AML-193 (cell line): ENCODE results near the gene RBMS1.
"Not testable (repeated sequence)": the region's sequence is repeated elsewhere in the genome, so short reads cannot be mapped to it uniquely, and the experiment has no call there.

Experiments
- DNase-seq, 2 experiments: peaks; one replicate each; lab custom pipeline; 2025; lab: John Stamatoyannopoulos, UW

Gene RBMS1

GRCh38 chr2:160433466-160434140 lies 60.0 kb downstream of the RBMS1 start:
- no peak for DNase-seq

- no peak for DNase-seq
Observed at GRCh38 chr2:160432633-160433032, 61.0 kb downstream of the RBMS1 start.

- DNase-seq, result no peak
Observed at GRCh38 chr2:160431441-160431840, 62.2 kb downstream of the RBMS1 start.

GRCh38 chr2:160430001-160430344 lies 63.6 kb downstream of the RBMS1 start:
- DNase-seq, result no peak

GRCh38 chr2:160429248-160430000 lies 64.2 kb downstream of the RBMS1 start:
- peak; percentile 63 to 79 for DNase-seq

GRCh38 chr2:160428405-160428763 lies 65.2 kb downstream of the RBMS1 start:
- DNase-seq, result no peak

GRCh38 chr2:160427629-160428404 lies 65.8 kb downstream of the RBMS1 start:
- DNase-seq, result peak; percentile 28 to 52

- DNase-seq, result no peak
Observed at GRCh38 chr2:160426604-160427003, 67.0 kb downstream of the RBMS1 start.

GRCh38 chr2:160425434-160426151 lies 68.0 kb downstream of the RBMS1 start:
- DNase-seq, result no peak

- DNase-seq, result no peak
Observed at GRCh38 chr2:160423126-160423525, 70.5 kb downstream of the RBMS1 start.

- not testable (repeated sequence) for DNase-seq
Observed at GRCh38 chr2:160421646-160422501, 71.7 kb downstream of the RBMS1 start.

GRCh38 chr2:160420711-160421110 lies 72.9 kb downstream of the RBMS1 start:
- DNase-seq, result no peak

- no peak for DNase-seq
Observed at GRCh38 chr2:160419776-160420505, 73.7 kb downstream of the RBMS1 start.

GRCh38 chr2:160418853-160419252 lies 74.8 kb downstream of the RBMS1 start:
- DNase-seq, result no peak

- DNase-seq, result no peak
Observed at GRCh38 chr2:160418398-160418765, 75.2 kb downstream of the RBMS1 start.

GRCh38 chr2:160417745-160418397 lies 75.7 kb downstream of the RBMS1 start:
- no peak for DNase-seq

GRCh38 chr2:160415991-160416390 lies 77.6 kb downstream of the RBMS1 start:
- no peak for DNase-seq

GRCh38 chr2:160411955-160412354 lies 81.7 kb downstream of the RBMS1 start:
- no peak for DNase-seq

- DNase-seq, result no peak
Observed at GRCh38 chr2:160411167-160411566, 82.4 kb downstream of the RBMS1 start.

- no peak for DNase-seq
Observed at GRCh38 chr2:160409480-160409879, 84.1 kb downstream of the RBMS1 start.
